Measurements from ENCODE around the gene MIR17HG. TPM values are rescaled to one million over a fixed set of nuclear protein-coding genes. Genes with fewer than 3 reads are reported as not detected.

The MIR17HG gene
- total RNA-seq, 4 donors from 2014 or later: 2.2 to 12.1 (median 6.4) TPM

- 55 to 93% methylated on average over 1 of the region's 1 CpG for WGBS, 2 donors
- Histone ChIP-seq H3K4me1 (no peaks in the 10 kb centered on the region), H3K9me3 (no peaks in the 10 kb centered on the region), H3K4me3 (replicated peaks in 1 of 3) (no peak overlapping the region), H3K36me3 (no peaks in the 10 kb centered on the region), H3K27ac (no peak overlapping the region), H3K27me3 (no peaks in the 10 kb centered on the region)
- DNase-seq: no peak
- intact Hi-C loops (cut with DNase I): no loop called here
- TF ChIP-seq POLR2A (IDR thresholded peaks at IDR 0.05): no peak
- TF ChIP-seq, protein P1, sequence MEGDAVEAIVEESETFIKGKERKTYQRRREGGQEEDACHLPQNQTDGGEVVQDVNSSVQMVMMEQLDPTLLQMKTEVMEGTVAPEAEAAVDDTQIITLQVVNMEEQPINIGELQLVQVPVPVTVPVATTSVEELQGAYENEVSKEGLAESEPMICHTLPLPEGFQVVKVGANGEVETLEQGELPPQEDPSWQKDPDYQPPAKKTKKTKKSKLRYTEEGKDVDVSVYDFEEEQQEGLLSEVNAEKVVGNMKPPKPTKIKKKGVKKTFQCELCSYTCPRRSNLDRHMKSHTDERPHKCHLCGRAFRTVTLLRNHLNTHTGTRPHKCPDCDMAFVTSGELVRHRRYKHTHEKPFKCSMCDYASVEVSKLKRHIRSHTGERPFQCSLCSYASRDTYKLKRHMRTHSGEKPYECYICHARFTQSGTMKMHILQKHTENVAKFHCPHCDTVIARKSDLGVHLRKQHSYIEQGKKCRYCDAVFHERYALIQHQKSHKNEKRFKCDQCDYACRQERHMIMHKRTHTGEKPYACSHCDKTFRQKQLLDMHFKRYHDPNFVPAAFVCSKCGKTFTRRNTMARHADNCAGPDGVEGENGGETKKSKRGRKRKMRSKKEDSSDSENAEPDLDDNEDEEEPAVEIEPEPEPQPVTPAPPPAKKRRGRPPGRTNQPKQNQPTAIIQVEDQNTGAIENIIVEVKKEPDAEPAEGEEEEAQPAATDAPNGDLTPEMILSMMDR (IDR thresholded peaks at IDR 0.05): no peak
Measured at GRCh38 chr13:91362908-91363307, 15.4 kb downstream of the MIR17HG start.

GRCh38 chr13:91368101-91368500, 20.6 kb downstream of the MIR17HG start:
- Histone ChIP-seq H3K9me3 (no peaks in the 10 kb centered on the region), H3K27me3 (no peaks in the 10 kb centered on the region), H3K4me1 (no peaks in the 10 kb centered on the region), H3K27ac (no peak overlapping the region), H3K4me3 (replicated peaks in 1 of 3) (no peak overlapping the region), H3K36me3 (no peaks in the 10 kb centered on the region)
- 95 to 98% methylated on average over 1 of the region's 1 CpG for WGBS, 2 donors
- DNase-seq: no peak
- intact Hi-C loops (cut with DNase I): no loop called here
- TF ChIP-seq, protein P1 (IDR thresholded peaks at IDR 0.05): no peak
- TF ChIP-seq POLR2A (IDR thresholded peaks at IDR 0.05): no peak

DNA sequence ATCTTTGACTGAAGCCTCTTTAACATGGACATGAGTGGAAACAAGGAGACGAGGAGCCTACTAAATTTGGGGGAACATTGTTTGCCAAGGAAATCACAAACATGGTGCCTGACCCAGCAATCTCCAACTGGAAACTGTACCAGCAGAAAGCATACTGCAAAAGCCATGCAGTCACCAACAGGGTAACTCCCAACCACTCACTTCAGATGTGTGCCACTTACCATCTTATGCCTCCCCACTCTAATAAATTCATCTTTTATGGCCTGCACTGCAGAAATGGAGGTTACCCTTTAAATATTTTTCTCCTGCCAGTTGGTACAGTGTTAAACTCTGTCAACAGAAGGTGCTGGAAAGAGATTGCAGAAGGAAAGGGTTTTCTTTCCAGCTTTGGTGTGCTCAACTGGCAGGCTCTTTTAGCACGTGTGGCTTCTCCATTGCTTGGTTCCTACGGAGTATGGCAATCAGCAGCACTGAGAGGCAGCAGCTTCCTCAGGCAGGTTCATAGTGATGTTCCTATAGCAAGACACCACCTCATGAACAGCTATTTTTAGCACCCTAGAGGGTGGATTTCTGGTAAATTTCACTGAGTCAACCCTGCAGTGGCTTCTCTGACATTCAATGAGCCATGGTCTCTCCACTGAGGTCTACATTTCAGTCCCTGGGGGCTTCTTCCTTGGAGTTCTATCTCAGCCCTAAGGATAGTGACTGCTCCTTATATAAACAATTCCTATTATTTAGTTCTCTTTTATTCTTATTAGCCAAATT, 21.4 kb downstream of the MIR17HG start:
- H3K36me3 ChIP-seq: no peaks in the 10 kb centered on the region
- H3K4me1 ChIP-seq: no peaks in the 10 kb centered on the region
- no peak overlapping the region for H3K4me3 ChIP-seq (replicated peaks in 1 of 3)
- intact Hi-C loops (cut with DNase I): no loop called here
- WGBS, 2 donors: 70 to 81% methylated on average over 3 of the region's 3 CpGs
- H3K27ac ChIP-seq: no peak overlapping the region
- H3K27me3 ChIP-seq: no peaks in the 10 kb centered on the region
- H3K9me3 ChIP-seq: no peaks in the 10 kb centered on the region
- TF ChIP-seq POLR2A (IDR thresholded peaks at IDR 0.05): no peak
- TF ChIP-seq, protein P1 (IDR thresholded peaks at IDR 0.05): no peak
- no peak for DNase-seq

- Histone ChIP-seq H3K27me3 (no peaks in the 10 kb centered on the region), H3K4me3 (replicated peaks in 1 of 3) (no peak overlapping the region), H3K9me3 (no peaks in the 10 kb centered on the region), H3K27ac (no peak overlapping the region), H3K36me3 (no peaks in the 10 kb centered on the region), H3K4me1 (no peaks in the 10 kb centered on the region)
- DNase-seq: no peak
- 71% methylated on average over 3 of the region's 3 CpGs for WGBS, 2 donors
- intact Hi-C loops (cut with DNase I): no loop called here
- TF ChIP-seq, protein P1 (IDR thresholded peaks at IDR 0.05): no peak
- TF ChIP-seq POLR2A (IDR thresholded peaks at IDR 0.05): no peak
Measured at GRCh38 chr13:91369441-91369831, 21.9 kb downstream of the MIR17HG start.

DNA sequence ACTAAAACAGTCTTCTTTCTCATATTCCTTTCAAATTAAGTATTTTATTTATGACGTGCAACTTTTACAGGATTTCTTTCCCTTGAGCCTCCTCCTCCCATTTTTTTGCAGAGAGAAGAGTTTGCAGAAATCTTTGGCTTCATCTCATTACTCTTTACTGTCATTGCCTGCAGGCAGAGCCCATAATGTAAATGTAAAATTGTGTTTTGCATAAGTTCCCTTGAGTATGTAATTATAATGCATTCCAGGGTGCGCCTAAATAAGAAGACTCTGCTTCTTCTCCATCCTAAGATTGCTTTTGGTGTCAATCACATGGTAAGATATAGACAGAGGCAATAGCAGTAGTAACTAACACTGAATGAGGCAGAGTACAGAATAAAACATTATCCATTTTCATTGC, 23.0 kb downstream of the MIR17HG start:
- H3K27me3 ChIP-seq: no peaks in the 10 kb centered on the region
- intact Hi-C loops (cut with DNase I): no loop called here
- WGBS, 2 donors: 88 to 89% methylated on average over 2 of the region's 2 CpGs
- DNase-seq: no peak
- TF ChIP-seq POLR2A (IDR thresholded peaks at IDR 0.05): no peak
- TF ChIP-seq, protein P1 (IDR thresholded peaks at IDR 0.05): no peak
- H3K4me1 ChIP-seq: no peaks in the 10 kb centered on the region
- no peaks in the 10 kb centered on the region for H3K36me3 ChIP-seq
- H3K9me3 ChIP-seq: no peaks in the 10 kb centered on the region
- H3K4me3 ChIP-seq (replicated peaks in 1 of 3): no peak overlapping the region
- no peak overlapping the region for H3K27ac ChIP-seq

All from thyroid gland (tissue), 4 donors.